Fibroblast of villous mesenchyme (primary cell): ENCODE results near the gene MBNL1. TPM values are rescaled to one million over a fixed set of nuclear protein-coding genes. Genes with fewer than 3 reads are reported as not detected.

Experiments used
- DNase-seq: peaks from one replicate; pipeline ENCODE4 v3.0.0-alpha.2; 2010; ENCODE audit warnings: low read depth
- H3K4me3 ChIP-seq: 2 replicates; pipeline ENCODE4 v1.5.1; 2011; ENCODE audit warnings: low read depth, mild to moderate bottlenecking, low read length
- total RNA-seq: library from RNA; depleted of rRNA; stranded (reverse); fragments of >200 nt; gene quantifications from 2 replicates; pipeline ENCODE4 v1.2.3, GENCODE V29; 2012
- TF ChIP-seq, protein P1 (sequence below): IDR thresholded peaks from 2 replicates; pipeline ENCODE4 v1.5.1; 2012; ENCODE audit warnings: low read depth, mild to moderate bottlenecking, low read length; ENCODE audit not compliant: insufficient read depth

Gene MBNL1
- total RNA-seq, 1 donor = 440 TPM

DNA sequence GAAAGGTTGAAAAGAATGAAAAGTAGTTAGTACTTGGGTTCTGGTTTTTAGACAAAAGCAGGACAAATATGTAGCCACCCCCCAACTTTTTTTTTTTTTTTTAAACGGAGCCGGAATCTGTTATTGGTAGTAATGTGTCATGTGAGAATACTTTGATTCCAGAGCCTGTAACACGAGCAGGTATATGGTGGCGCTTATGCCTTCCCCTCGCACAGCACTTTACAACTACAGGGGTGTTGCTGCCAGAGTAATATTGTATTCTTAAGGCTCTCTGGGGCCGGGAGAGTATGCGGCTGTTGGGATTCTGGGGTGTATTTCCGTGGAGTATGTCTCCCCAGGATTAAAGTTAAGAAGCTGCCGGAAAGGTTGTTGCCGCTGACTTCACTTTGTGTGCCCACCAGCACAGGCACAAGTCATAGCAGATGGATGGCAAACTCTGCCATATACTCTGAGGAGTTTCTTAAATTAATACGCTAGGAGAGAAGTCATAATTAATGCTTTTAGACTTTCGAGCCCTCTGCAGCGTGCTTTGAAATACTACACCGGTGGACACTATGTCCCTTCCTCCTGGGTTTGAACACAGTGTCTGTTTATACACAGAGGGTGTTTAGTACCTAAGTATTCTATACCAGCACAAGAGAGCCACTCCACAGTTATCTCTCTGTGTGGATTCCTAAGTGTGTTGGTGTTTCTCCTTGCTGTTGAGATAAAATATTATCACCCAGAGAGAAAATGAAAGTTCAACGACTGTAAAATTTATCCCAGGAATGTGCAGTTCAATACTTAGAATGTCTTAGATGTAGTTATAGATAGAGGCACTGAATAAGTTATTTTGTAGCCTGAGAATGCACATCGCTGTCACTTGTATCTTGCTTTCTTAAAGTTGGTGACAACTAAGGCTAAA lies 1.4 kb downstream of the MBNL1 start:
- DNase-seq = peak; percentile 56
- TF ChIP-seq, protein P1, sequence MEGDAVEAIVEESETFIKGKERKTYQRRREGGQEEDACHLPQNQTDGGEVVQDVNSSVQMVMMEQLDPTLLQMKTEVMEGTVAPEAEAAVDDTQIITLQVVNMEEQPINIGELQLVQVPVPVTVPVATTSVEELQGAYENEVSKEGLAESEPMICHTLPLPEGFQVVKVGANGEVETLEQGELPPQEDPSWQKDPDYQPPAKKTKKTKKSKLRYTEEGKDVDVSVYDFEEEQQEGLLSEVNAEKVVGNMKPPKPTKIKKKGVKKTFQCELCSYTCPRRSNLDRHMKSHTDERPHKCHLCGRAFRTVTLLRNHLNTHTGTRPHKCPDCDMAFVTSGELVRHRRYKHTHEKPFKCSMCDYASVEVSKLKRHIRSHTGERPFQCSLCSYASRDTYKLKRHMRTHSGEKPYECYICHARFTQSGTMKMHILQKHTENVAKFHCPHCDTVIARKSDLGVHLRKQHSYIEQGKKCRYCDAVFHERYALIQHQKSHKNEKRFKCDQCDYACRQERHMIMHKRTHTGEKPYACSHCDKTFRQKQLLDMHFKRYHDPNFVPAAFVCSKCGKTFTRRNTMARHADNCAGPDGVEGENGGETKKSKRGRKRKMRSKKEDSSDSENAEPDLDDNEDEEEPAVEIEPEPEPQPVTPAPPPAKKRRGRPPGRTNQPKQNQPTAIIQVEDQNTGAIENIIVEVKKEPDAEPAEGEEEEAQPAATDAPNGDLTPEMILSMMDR = no peak
- peak overlapping the region; percentile 69 for H3K4me3 ChIP-seq

DNA sequence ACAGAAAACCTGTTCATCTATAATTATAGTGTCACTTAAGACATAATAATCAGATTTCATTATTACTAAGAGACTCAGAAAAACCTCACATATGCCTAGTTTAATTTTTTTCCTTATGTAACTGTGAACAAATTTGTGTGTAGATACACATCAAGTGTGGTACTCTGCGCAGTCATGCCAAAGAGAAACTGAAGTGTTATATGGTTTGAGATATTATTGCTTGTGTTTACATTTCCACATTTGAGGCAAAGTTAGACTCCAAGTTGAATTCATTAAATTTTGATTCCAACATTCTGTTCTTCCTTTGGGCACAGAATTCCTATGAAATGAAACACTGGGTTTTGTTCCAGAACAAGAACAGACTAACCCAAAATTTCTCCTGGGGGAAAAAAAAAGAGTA lies 2.2 kb downstream of the MBNL1 start:
- DNase-seq = no peak
- TF ChIP-seq, protein P1 = no peak
- H3K4me3 ChIP-seq = peak overlapping the region; percentile 69

DNA sequence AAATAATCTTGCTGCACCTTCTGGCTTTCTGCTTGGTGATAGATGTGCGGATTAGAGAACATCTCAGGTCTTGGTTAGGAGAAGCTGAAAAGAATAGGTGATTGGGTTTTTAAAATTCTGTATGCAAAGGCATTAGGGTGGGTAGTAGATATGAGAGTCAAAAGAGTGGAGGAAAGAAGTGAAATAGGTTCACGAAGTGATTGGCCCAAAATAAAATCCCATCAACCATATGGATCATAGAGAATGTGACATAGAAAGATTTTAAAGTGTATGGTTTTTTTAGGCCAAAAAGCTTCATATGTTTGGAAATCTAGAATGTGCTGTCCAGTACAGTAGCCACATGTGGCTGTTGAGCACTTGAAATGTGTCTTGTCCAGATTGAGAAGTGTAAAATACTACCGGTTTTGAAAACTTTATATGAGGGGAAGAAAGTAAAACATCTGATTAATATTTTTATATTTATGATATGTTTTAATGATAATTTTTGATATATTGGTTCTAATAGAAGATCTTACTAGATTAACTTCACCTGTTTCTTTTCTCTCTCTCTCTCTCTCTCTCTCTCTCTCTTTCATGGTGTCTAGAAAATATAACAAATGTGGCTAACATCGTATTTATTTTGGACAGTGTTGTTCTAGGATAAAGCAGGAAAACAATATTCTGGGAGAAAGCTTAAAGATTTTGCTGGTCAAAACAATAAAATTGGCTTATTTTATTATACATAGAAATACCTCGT lies 2.9 kb downstream of the MBNL1 start:
- no peak for DNase-seq
- peak overlapping the region; percentile 69 for H3K4me3 ChIP-seq
- TF ChIP-seq, protein P1 = no peak

DNA sequence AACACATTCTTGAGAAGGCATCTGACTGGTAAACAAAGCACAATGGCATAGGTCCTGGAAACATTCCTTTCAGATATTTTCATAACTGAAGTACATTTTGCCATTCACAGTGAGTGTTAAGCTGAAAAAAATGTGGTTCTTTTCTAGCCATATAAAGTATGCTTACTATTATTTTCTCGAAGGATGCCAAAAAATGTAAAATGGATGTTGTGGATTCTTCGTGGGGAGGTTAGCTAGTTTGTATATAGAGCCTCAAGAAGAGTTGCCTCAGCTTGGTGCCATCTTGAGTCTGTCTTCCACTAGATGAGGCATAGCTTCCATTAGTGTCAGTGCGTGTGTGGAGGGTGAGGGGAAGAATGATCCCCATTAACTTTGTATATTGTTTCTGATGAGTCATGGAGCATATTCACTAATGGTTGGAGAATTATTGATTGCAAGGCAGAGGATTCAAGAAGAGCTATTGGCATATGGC lies 4.1 kb downstream of the MBNL1 start:
- TF ChIP-seq, protein P1 = no peak
- peak; percentile 65 for DNase-seq
- peak overlapping the region; percentile 69 for H3K4me3 ChIP-seq

DNA sequence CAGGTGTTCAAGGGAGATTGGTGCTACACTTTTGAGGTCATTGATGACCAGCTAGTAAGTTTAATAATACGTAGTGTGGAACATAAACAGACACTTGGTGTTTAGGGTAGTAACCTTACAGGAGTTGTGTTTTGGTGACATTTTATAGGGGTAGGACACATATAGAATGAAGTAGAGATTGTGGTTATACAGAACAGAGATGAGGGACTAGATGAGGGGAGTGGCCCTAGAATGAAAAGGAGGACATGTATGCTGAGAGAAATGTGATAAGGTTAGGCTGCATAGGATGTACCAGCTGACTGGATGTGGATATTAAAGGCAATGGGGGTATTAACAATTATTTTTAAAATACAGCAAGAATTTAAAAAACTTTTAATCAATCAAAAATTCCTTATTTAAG lies 8.0 kb downstream of the MBNL1 start:
- no peak for DNase-seq
- H3K4me3 ChIP-seq = no peak overlapping the region
- TF ChIP-seq, protein P1 = no peak

DNA sequence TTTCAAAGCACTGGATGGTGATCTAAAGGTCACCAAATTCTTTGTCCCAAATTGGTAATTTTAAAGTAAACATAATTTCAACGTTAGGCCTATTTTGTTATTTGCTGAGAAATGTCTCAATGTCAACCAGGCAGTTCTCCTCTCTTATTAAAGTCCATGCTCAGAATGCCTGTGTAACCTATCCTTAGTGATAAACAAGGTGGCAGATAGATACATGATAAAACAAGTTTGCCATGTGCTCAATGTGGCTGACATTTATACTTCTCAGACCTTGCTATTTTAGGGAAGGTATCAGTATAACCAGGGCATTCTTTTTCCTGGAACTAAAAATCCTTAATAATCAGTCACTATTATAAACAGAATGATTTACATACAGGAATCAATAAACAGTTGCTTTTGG lies 8.5 kb downstream of the MBNL1 start:
- TF ChIP-seq, protein P1 = no peak
- no peak overlapping the region for H3K4me3 ChIP-seq
- DNase-seq = no peak
